ENCODE results near the gene JHY. TPM values are rescaled to one million over a fixed set of nuclear protein-coding genes. Genes with fewer than 3 reads are reported as not detected.

JHY gene
- polyA plus RNA-seq, 1 of the 3 experiments (the other 2 are of a cell fraction): 2.9 TPM

GRCh38 chr11:122861631-122862030 is 20.9 kb upstream of the JHY start:
- Histone ChIP-seq H3K79me2 (ENCODE audit: insufficient read depth) (no peaks in the 10 kb centered on the region), H3K4me1 (ENCODE audit: control insufficient read depth in 1 of 2, insufficient read depth in 2 of 2, low read depth in 1 of 2, low read length in 1 of 2) (peaks cover 0 to 5% of the 10 kb centered on the region in 2 experiments; a peak in 1 of 4 replicates), H3K9ac (no peak overlapping the region), H3K27me3 (ENCODE audit: insufficient read depth) (no peaks in the 10 kb centered on the region), H3F3A (replicated peaks; ENCODE audit: insufficient read depth) (peaks cover 6% of the 10 kb centered on the region), H4K20me1 (ENCODE audit: insufficient read depth) (no peaks in the 10 kb centered on the region), H3K9me2 (no peaks in the 10 kb centered on the region), H3K4me2 (no peak overlapping the region), H3K36me3 (replicated peaks in 1 of 2; ENCODE audit: control insufficient read depth in 1 of 2, insufficient read depth in 2 of 2, low read length in 1 of 2) (no peaks in the 10 kb centered on the region), H3K4me3 (ENCODE audit: low read depth in 2 of 2, low read length in 1 of 2) (no peak overlapping the region), H3K9me3 (no peaks in the 10 kb centered on the region), H2AFZ (ENCODE audit: low read depth) (no peak overlapping the region), H3K27ac (ENCODE audit: low read depth in 2 of 2, low read length in 1 of 2) (no peak overlapping the region)
- TF ChIP-seq YY1 (IDR thresholded peaks at IDR 0.05; ENCODE audit: low read depth): no peak
- TF ChIP-seq CTCF (IDR thresholded peaks at IDR 0.05): no peak
- no peak for TF ChIP-seq FOXJ3 (CRISPR knock-in tag; IDR thresholded peaks at IDR 0.05)
- TF ChIP-seq FOXM1 (IDR thresholded peaks at IDR 0.05; ENCODE audit: low read depth): no peak
- no peak for TF ChIP-seq RXRA (IDR thresholded peaks at IDR 0.05; ENCODE audit: borderline replicate concordance, low read depth)
- no peak for TF ChIP-seq SIN3A (IDR thresholded peaks at IDR 0.05; ENCODE audit: borderline replicate concordance, low read depth, low read length)
- TF ChIP-seq RAD21 (IDR thresholded peaks at IDR 0.05; ENCODE audit: low read length): no peak
- TF ChIP-seq MXI1 (IDR thresholded peaks at IDR 0.05; ENCODE audit: low read depth, low read length): no peak
- TF ChIP-seq TCF12 (IDR thresholded peaks at IDR 0.05): no peak
- no peak for TF ChIP-seq MAX (IDR thresholded peaks at IDR 0.05; ENCODE audit: low read depth)
- no peak for TF ChIP-seq ZBTB33 (IDR thresholded peaks at IDR 0.05; ENCODE audit: borderline replicate concordance, low read depth)
- TF ChIP-seq TEAD4 (IDR thresholded peaks at IDR 0.05; ENCODE audit: borderline replicate concordance, insufficient read depth): no peak
- no peak for TF ChIP-seq FOSL2 (IDR thresholded peaks at IDR 0.05; ENCODE audit: borderline replicate concordance, low read depth)
- TF ChIP-seq SMC3 (IDR thresholded peaks at IDR 0.05; ENCODE audit: low read depth, low read length): no peak
- TF ChIP-seq GABPA (IDR thresholded peaks at IDR 0.05; ENCODE audit: low read depth): no peak
- no peak for TF ChIP-seq MEF2A (IDR thresholded peaks at IDR 0.05; ENCODE audit: borderline replicate concordance, low read depth)
- no peak for TF ChIP-seq IRF3 (IDR thresholded peaks at IDR 0.05; ENCODE audit: low read depth, low read length)
- TF ChIP-seq RFX5 (IDR thresholded peaks at IDR 0.05; ENCODE audit: low read length): no peak
- TF ChIP-seq, protein P1, sequence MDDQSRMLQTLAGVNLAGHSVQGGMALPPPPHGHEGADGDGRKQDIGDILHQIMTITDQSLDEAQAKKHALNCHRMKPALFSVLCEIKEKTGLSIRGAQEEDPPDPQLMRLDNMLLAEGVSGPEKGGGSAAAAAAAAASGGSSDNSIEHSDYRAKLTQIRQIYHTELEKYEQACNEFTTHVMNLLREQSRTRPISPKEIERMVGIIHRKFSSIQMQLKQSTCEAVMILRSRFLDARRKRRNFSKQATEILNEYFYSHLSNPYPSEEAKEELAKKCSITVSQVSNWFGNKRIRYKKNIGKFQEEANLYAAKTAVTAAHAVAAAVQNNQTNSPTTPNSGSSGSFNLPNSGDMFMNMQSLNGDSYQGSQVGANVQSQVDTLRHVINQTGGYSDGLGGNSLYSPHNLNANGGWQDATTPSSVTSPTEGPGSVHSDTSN (IDR thresholded peaks at IDR 0.05): no peak
- WGBS (ENCODE audit: low lambda C conversion rate): 69% methylated on average over 3 of the region's 3 CpGs
- POLR2A ChIA-PET: no interaction called here
- DNase-seq: no peak
- CTCF ChIA-PET: interaction anchor here (3.5 to 22.4 kb wide), 3 partner anchors 162 to 233 kb away, joined by 20 to 409 read pairs (median 64); no protein-coding TSS in a partner anchor

Measured in SK-N-SH (cell line).